Skin epidermis (tissue), 12 donors: ENCODE results near the gene SPAG6.
A peak's percentile ranks its signal among the peaks of the same experiment; 100 is the strongest.

Source experiments
- H3K27ac ChIP-seq, 21 experiments: fragments of 200-600 bp; sonication (generic) in 11 of 21; one replicate each; pipeline ENCODE4 v1.5.0; 2020; ENCODE audit warnings: mild to moderate bottlenecking in 3 of 21, inconsistent platforms in 2 of 21, moderate library complexity in 2 of 21
- H3K4me3 ChIP-seq, 7 experiments: fragments of 200-600 bp; sonication (generic) in 2 of 7; one replicate each; pipeline ENCODE4 v1.5.0; 2020; ENCODE audit warnings: inconsistent platforms in 2 of 7, mild to moderate bottlenecking in 2 of 7, moderate library complexity in 1 of 7

SPAG6 gene

DNA sequence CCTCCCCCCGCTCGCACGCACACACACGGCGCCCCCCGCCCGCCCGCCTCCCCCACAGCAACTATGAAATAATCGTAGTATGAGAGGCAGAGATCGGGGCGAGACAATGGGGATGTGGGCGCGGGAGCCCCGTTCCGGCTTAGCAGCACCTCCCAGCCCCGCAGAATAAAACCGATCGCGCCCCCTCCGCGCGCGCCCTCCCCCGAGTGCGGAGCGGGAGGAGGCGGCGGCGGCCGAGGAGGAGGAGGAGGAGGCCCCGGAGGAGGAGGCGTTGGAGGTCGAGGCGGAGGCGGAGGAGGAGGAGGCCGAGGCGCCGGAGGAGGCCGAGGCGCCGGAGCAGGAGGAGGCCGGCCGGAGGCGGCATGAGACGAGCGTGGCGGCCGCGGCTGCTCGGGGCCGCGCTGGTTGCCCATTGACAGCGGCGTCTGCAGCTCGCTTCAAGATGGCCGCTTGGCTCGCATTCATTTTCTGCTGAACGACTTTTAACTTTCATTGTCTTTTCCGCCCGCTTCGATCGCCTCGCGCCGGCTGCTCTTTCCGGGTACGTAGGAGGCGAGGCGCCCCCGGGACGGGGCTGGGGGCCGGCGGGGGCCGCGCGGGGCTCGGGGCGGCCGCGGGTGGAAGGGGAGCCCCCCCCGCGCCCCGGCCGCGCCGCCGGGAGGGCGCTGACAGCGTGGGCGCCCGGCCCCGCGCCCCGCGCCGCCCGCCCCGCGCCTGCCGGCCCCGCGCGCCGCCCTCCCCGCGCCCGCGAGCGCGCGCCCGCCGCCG, 24.0 kb upstream of the SPAG6 start:
- H3K27ac ChIP-seq = peak overlapping the region; percentile 74 to 98 (median 92)
- H3K4me3 ChIP-seq = peak overlapping the region; percentile 76 to 95 (median 89)

DNA sequence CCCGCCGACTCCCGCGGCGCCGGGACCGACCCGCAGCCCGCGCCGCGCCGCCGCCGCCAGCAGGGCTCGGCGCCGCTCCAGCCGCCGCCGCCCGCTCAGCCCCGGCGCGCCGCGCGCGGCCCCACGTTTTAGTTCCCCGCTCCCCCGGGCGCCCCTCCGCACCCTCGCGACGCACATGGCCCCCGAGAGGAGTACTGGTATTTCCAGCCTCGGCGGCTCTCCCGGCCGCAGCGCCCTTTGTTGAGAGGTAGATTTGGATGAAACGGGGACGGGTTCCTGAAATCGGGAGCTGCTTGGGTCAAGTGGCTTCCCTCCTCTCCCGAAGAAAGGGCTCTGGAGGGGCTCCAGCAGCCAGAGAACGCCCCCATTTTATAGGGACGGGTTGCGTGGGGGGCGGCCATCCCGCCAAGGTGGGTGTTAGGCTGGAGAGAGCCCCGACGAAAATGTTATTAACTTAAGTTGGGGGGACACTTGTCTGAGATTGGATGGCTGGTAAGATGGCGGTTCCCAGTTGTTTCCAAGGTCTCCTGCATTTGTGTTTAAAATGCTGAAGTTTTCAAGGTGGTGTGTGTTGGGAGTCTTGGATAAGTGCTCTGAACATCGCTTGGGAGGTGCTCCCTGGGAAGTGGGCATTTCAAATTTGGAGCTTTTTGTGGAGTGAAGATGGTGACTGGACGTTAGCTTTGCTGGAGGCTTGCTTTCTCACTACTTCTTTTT, 23.2 kb upstream of the SPAG6 start:
- Histone ChIP-seq H3K27ac (peak overlapping the region in 7 of 21 experiments; percentile 24 to 80 (median 50)), H3K4me3 (peak overlapping the region; percentile 39 to 89 (median 55))

DNA sequence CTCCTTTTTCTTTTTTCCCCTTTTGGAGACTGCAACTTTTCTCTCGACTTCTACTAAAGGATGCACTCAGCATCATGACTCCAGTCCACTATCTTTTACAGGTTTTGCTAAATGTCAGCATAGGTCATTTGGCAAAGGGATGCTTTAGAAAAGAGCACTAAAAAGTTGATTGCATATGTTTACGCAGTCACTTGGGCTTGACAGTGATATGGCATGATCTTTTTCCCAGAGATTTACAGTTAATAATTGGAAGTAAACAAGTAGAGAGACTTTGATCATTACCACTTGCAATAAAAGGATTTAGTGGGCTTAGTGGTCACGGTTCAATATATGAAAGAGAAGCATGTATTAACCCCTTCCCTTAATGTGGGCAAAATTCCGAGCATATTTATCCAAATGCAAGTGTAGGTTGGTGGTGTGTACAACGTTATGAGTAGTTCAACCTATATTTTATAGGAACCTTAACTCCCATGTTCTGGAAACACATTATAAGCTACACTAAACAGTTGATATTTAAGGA, 22.6 kb upstream of the SPAG6 start:
- H3K4me3 ChIP-seq = peak overlapping the region; percentile 39 to 89 (median 55)
- no peak overlapping the region for H3K27ac ChIP-seq

DNA sequence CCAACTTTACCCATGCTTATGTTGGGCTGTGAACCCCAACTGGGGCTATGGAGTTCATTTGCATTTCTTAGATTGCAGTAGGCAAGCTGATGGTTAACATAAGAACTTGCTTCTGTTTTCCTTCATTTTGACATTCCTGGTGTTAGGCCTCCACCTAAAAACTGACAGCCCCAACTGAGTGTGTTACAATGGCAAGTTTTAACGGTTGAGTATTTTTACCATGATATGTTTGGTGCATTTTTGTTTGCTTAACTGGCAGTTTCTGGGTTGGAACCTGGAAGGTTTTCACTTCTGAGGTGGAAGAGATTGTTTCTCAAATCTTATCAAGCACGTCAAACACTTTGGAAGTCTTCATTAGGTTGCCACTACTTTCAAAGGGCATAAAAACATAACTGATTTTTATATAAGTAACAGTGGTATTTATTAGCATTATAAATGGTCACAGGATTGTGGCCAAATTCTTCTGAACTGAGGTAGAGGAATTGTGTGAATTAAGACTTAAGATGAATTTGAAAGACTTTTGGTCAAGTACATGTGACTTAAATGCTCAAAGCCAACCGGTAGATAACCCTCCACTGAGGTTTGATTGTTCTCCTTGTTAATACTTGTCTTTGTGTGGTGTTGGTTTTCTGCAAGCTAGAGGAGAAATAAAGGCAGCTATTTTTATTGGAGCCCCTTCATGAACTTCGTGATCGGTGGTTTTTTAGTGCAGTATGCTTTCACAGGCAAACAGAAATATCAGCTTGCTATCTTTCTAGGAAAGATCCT, 21.6 kb upstream of the SPAG6 start:
- Histone ChIP-seq H3K27ac (no peak overlapping the region), H3K4me3 (no peak overlapping the region)

DNA sequence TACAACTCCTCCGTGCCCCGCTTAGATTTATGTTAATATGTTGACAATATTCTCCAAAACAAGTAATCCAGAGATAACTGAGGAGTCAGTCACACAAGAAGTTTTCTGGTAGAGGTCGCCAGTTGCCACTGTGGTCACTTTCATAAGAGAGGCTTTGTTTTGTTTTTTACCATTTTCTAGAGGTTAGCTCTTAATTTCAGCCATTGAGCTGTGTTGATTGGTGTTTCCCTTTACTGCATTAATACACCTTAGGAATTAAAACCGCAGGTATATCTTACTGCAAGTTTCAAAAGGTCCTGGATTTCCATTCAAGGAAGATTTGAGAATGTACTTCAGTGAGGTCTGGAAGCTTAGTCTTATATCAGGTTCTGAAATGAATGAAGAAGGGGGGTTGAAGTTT, 20.9 kb upstream of the SPAG6 start:
- Histone ChIP-seq H3K27ac (no peak overlapping the region), H3K4me3 (peak overlapping the region in 2 of 7 experiments; percentile 48 to 63)

DNA sequence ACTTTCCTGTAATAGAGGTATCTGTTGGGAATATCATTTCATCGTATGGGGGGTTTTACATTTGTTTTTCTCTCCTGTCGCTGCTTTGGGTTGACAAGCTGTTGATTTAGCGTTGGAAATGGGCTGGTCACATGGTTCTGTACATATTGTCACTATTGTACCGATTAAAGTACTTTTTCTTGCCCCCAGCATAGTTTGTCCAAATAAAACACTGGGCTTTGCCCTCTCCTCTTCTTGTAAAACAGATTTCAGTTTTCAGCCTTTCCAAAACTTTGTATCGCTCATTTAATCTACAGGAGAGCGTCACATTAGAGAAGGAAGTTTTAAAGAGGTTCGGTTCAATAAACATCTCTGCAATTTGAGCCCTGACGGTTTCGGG, 20.4 kb upstream of the SPAG6 start:
- peak overlapping the region in 7 of 21 experiments; percentile 9 to 77 (median 66) for H3K27ac ChIP-seq

DNA sequence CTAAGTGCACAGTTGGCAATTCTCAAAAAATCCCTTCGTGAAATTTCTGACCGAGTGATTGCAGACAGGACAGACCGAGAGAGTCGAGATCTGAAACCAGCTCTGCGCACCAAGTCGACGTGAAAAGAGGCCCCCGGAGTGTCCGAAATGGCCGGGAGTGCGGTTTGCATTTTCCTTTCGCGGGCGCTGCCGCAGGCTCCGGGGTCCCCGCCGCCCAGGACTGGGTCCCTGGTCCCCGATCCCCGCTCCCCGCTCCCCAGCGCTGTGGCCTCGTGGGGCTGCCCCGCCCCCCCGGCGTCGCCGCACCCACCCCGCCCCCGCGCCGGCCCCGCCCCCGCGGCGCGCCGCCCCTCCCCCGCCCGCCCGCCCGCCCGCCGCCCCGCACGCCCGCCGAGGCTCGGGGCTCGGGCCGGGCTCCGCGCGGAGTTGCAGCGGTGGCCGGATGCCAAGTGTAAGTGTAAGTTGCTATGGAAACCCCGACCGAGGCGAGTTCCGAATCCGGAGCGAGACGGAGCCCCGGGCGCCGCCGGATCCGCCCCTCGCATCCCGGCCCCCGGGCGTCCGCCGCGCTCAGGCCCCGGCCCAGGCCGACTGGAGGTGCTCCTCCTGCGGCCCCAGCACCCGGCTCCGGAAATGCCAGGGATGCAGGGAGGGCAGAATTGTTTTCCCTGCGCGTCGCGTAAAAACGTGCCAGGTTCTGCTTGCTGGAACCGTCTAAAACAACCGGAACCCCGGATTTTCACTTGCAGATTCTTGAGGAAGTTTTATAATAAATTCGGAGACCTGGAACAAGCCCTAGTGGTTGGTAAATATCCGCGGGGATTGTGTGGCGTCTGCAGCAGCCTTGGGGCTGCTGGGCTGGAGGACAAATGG, 19.8 kb upstream of the SPAG6 start:
- H3K27ac ChIP-seq = peak overlapping the region in 15 of 21 experiments; percentile 3 to 79 (median 52)
- H3K4me3 ChIP-seq = peak overlapping the region; percentile 33 to 63 (median 50)

More for the DNA sequence above, 20.4 kb upstream of the SPAG6 start:
- peak overlapping the region; percentile 33 to 63 (median 50) for H3K4me3 ChIP-seq

DNA sequence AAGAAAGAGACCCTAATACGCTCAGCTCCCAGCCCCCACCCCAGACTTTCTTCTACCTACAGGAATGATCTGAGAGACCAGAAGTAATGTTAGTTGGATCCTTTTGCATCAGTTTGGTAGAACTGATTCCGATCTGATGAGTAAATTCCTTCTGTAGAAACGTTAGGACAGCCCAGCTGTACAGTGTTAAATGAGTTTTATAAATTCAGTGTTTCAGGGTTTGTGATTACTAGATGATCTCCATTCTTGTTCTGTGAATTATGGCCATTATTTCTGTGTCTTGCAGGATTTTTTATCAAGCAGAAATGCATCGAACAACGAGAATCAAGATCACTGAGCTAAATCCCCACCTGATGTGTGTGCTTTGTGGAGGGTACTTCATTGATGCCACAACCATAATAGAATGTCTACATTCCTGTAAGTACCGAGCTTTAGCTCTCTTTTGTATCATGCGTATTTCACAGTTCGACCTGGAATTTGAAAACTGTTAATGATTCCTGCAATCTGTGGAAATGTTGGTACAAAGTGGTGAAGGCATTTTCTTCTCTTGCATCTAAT, 19.1 kb upstream of the SPAG6 start:
- Histone ChIP-seq H3K27ac (peak overlapping the region in 14 of 21 experiments; percentile 3 to 79 (median 56)), H3K4me3 (peak overlapping the region; percentile 33 to 63 (median 50))

DNA sequence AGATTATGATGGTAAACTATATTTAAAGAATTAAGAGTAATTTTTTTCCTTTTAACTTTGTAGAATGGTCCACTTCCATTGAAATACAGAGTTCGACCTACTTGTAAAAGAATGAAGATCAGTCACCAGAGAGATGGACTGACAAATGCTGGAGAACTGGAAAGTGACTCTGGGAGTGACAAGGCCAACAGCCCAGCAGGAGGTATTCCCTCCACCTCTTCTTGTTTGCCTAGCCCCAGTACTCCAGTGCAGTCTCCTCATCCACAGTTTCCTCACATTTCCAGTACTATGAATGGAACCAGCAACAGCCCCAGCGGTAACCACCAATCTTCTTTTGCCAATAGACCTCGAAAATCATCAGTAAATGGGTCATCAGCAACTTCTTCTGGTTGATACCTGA, 16.1 kb upstream of the SPAG6 start:
- no peak overlapping the region for H3K4me3 ChIP-seq
- no peak overlapping the region for H3K27ac ChIP-seq

DNA sequence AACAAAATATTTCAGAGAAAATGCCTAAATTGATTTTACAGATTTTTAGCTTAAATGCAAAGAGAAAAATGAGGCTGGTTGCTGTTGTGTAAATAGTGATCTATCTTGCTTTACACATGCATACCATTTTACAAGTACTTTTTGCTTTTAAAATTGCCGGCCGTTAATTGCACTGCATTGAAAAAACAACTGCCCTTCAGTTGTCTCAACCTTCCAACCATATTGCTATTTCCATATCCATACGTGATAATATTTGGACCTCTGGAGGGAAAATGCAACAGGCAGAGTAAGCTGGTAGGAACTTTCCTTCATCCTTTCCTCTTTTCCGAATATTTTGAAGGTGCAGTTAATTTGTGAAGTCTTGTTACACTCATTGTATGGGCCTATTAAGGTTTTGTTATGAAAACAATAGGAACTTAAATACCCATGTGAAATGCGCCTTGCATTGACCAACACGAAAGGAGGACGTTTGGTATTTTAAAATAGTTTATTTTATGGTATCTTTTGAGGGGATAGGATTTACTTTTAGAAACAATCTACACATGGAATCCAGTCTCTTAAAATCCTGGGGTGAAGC, 13.1 kb upstream of the SPAG6 start:
- Histone ChIP-seq H3K4me3 (no peak overlapping the region), H3K27ac (peak overlapping the region in 2 of 21 experiments; percentile 24 to 69)

DNA sequence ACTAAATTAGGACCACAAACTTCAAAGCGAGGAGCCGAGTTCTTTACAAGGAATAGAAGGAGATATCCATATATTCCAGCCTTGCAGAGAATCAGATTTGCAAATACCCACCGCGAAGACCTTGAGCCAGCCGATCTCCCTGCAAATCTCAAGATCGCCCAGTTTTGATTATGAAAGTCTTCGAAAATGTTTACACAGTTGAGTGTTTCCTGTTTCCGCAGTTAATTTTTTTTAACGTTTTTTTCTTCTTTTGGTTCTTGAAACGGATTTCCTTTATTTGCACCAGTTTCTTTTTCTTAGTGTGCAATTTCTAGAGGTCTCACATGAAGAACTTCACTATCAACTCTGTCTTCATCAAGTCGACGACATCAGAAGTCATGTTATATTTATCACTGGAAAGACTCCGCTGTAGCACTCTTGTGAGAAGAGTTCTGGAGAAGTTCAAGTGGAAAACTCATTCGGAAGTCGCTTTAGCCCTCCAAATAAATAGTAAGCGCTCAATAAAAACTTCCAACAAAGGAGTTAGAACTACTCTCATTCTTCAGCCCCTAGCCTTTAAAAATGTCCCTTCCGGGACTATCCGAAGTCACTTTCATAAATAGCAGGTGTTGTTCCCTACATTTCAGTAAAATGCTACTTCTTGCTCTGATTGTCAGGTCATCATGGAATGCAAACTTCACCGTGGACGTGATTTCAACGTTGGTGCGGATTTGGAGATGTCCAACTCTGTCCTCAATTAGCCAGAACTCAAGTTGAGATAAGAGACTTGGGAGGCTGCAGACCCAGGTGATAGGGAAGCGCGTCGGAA, 11.9 kb upstream of the SPAG6 start:
- no peak overlapping the region for H3K4me3 ChIP-seq

DNA sequence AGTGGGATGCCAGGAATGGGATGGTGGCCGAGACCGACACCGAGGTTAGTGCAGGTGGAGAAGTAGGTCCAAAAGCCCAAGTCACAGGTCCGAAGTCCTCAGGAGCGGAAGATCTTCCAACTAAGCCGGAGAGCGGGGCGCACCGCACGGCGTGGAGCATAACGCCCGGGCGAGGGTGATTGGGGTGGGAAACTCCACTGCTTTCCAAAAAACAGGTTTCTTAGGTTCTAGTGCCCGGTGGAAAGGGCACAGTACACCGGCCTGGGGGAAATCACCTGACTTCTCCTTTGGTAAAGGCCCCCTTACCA, 11.4 kb upstream of the SPAG6 start:
- Histone ChIP-seq H3K27ac (no peak overlapping the region), H3K4me3 (no peak overlapping the region)

More for the DNA sequence above, 11.9 kb upstream of the SPAG6 start:
- H3K27ac ChIP-seq = peak overlapping the region in 4 of 21 experiments; percentile 6 to 69 (median 44)

DNA sequence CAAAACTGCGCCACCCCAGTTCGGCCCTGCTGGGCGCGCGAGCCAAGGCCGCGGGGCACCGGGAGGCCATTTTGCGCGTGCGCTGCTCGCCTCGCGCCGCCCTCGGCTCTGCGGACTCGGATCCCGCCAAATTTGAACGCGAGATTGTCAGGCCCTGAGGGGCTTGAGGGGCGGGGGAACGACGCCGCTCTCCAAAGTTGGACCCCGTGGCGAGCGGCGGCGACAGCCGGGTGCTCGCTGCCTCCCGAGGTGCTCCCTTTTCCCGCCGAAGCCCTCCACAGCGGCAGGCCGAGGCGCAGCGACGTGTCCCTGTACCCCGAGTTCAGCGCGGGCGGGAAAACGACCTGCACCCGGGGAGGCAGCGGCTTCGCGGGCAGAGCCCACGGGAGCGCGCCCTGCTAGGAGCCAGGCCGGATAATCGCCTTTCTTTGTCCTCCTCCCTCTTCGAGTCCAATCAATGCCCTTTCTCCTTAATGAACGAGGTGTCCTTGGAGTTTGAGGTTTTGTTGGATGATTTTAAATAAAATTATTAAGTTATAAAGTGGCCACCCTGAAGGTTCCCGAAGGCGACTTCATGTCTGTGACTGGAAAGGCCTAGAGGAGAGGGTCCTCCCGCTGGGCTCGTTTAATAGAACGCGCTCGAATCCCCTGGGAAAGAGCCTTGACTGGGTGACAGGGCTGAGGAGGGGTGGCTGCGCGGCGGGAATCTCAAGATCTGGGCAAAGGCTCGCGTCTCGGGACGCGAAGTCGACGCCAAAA, 10.7 kb upstream of the SPAG6 start:
- H3K4me3 ChIP-seq = peak overlapping the region; percentile 28 to 46 (median 36)
- H3K27ac ChIP-seq = peak overlapping the region in 7 of 21 experiments; percentile 8 to 61 (median 18)

DNA sequence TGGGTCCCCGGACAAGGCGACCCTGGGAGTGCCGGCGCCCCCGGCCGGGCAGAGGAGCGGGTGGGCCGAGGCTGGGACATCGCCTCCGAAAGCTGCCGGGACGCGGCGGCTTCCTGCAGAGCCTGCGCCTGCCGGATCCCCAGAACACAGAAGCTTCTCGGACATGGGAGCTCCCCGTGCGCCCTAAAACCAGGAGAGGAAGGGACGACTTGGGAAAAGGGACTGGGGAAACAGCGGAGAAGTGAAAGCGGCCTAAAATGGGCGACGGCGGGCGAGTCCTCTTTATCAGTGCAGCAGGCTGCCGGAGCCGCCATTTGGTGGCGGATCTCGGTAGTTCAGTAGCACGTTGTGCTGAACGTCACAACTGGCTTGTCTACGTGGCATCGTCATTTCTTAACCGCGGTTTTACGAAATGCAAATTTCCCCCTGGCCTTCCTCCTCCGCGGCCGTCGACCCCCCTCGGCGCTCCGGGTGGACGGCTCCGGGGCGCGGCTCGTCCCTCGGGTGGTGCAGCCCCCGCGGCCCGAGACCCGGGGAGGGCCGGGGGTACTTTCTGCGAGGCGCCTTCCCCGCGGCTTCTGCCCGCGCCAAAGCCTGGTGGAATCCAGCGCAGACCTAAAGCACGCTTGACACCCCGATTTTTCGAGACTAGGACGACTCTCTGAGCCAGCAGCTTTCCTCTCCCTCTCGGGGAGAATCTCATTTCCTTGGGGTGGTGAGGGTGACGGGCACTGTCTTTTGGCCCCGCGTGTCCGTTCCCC, 9.9 kb upstream of the SPAG6 start:
- peak overlapping the region; percentile 28 to 46 (median 36) for H3K4me3 ChIP-seq
- peak overlapping the region in 9 of 21 experiments; percentile 4 to 61 (median 17) for H3K27ac ChIP-seq

DNA sequence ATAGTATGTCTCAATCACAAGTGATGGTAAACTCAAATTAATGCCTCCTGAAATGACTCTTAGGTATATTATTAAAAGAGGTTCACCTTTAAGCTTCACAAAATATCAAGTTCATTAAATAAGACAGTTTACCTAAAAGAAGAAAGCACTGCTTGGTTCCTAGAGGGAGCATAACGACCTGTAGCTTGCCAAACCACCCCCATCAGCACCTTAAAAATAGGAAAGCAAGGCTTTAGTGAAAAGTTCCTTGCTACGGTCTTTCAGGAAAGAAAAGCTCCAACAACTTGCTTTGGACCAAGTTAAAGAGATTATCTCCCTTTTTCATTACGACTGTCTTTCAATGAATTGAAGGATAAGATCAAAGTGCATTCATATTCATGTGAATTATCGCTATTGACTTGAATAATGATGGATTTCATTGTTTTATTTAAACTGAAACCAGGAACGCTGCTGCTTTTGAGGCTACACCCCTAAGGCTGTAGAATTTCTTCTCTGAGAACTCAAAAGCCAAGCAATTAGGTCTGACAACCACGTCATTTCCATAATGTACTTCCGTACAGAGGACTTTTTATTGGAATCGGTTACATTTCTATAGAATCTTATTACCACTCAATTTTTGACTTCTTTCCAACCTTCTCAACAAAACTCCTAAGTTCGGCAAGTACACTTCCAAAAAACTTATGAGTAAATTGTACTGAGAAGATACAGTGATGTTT, 7.0 kb upstream of the SPAG6 start:
- H3K4me3 ChIP-seq = no peak overlapping the region
- no peak overlapping the region for H3K27ac ChIP-seq

DNA sequence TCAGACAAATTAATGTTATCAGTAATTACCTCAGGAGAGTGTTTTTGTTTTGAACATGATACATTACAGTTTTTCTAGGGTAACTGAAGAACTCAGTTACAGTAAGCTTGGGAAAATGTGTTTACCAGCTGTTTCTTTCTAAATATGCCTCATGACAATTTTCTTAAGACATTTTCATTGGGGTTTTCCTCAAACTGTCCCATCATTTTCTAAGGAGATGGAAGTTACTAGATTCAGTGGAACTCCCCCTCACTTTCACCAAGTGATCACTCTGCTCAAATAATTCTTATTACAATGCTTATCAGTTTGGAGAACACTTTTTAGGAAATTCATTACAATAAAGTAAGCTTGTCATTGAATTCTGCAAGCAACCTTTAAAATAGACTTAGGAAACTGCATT, 6.4 kb upstream of the SPAG6 start:
- no peak overlapping the region for H3K27ac ChIP-seq
- no peak overlapping the region for H3K4me3 ChIP-seq
